Osteocyte (in vitro differentiated cells): ENCODE measurements around the gene TRPM3. TPM values are rescaled to one million over a fixed set of nuclear protein-coding genes. Genes with fewer than 3 reads are reported as not detected.

ENCODE experiments used
- DNase-seq: peaks from one replicate; pipeline ENCODE4 v3.0.0; 2021; ENCODE audit warnings: mixed read lengths; ENCODE audit not compliant: unreplicated experiment; ENCODE audit errors: extremely low spot score
- H3K27ac Mint-ChIP-seq: one replicate; pipeline ENCODE4 v1.8.0; 2021; ENCODE audit warnings: mild to moderate bottlenecking, mixed read lengths; ENCODE audit not compliant: unreplicated experiment
- H3K27me3 Mint-ChIP-seq: one replicate; pipeline ENCODE4 v1.8.0; 2021; ENCODE audit warnings: mixed read lengths; ENCODE audit not compliant: unreplicated experiment
- H3K36me3 Mint-ChIP-seq: one replicate; pipeline ENCODE4 v1.8.0; 2021; ENCODE audit warnings: mixed read lengths; ENCODE audit not compliant: unreplicated experiment
- H3K4me1 Mint-ChIP-seq: one replicate; pipeline ENCODE4 v1.8.0; 2021; ENCODE audit warnings: mixed read lengths; ENCODE audit not compliant: unreplicated experiment
- H3K4me3 Mint-ChIP-seq: one replicate; pipeline ENCODE4 v1.8.0; 2021; ENCODE audit warnings: mild to moderate bottlenecking, moderate library complexity, mixed read lengths; ENCODE audit not compliant: unreplicated experiment
- H3K9me3 Mint-ChIP-seq: one replicate; pipeline ENCODE4 v1.8.0; 2021; ENCODE audit warnings: mixed read lengths; ENCODE audit not compliant: unreplicated experiment
- total RNA-seq: library from RNA; stranded (reverse); gene quantifications from 2 replicates; pipeline ENCODE4 v1.2.1, GENCODE V29; 2021
- TF ChIP-seq, protein P1 (sequence below): fragments of 200-600 bp; sonication (generic); IDR thresholded peaks from 2 replicates; pipeline ENCODE4 v1.5.0; 2021; ENCODE audit warnings: antibody characterized with exemption, mild to moderate bottlenecking, moderate library complexity

Gene TRPM3
- total RNA-seq, 1 donor from 2014 or later = 0.05 TPM

DNA sequence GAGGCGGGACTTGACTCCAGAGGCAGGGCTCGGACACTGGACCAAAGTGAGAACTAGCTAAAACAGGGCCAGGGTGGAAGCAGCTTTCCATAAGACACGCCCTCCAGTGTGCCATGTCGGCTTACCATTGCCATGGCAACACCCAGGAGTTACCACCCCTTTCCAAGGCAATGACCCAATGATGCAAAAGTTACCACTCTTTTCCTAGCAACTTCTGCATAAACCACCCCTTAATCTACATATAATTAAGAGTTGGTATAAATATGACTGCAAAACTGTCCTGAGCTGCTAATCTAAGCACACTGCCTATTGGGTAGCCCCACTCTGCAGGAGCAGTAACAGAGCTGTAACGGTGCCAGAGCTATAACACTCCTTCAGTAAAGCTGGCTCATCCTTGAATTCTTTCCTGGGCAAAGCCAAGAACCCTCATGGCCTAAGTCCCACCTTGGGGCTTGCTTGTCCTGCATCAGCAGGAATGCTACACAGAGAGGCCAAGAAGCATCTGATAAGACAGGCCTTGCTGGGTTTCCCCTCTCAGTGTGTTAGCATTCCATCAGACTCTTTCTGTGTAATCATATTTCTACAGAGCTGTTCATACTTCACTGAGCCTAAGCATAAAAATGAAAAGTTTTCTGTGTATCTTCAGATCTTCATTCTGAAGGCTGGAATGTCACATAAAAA is 444.2 kb downstream of the TRPM3 start:
- TF ChIP-seq, protein P1, sequence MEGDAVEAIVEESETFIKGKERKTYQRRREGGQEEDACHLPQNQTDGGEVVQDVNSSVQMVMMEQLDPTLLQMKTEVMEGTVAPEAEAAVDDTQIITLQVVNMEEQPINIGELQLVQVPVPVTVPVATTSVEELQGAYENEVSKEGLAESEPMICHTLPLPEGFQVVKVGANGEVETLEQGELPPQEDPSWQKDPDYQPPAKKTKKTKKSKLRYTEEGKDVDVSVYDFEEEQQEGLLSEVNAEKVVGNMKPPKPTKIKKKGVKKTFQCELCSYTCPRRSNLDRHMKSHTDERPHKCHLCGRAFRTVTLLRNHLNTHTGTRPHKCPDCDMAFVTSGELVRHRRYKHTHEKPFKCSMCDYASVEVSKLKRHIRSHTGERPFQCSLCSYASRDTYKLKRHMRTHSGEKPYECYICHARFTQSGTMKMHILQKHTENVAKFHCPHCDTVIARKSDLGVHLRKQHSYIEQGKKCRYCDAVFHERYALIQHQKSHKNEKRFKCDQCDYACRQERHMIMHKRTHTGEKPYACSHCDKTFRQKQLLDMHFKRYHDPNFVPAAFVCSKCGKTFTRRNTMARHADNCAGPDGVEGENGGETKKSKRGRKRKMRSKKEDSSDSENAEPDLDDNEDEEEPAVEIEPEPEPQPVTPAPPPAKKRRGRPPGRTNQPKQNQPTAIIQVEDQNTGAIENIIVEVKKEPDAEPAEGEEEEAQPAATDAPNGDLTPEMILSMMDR = no peak
- H3K9me3 Mint-ChIP-seq = no peaks in the 10 kb centered on the region
- no peak overlapping the region for H3K4me3 Mint-ChIP-seq
- H3K36me3 Mint-ChIP-seq = no peaks in the 10 kb centered on the region
- no peak overlapping the region for H3K27ac Mint-ChIP-seq
- no peak for DNase-seq
- no peaks in the 10 kb centered on the region for H3K4me1 Mint-ChIP-seq
- H3K27me3 Mint-ChIP-seq = peaks cover 6% of the 10 kb centered on the region

DNA sequence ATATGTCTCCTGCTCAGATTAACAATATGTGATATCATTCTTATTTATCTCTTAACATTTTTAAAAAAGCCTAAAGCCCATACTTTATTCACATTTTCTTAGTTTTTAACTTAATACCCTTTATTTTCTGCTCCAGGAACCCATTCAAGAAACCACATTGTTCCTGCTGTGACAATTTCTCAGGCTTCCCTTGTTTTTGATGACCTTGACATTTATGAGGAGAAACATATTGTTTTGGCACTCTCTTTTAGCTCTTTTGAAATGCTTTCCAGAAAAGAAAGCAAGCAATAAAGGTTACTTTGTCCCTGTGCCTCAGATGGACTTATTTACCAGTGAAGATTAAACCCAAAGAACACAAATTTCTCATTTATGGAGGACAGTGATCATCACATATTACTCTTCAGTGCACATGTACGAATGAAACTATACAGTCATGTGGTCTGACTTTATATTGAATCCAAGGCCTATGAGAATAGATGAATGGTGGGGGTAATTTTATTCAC is 445.5 kb downstream of the TRPM3 start:
- no peak overlapping the region for H3K27ac Mint-ChIP-seq
- no peaks in the 10 kb centered on the region for H3K9me3 Mint-ChIP-seq
- H3K4me3 Mint-ChIP-seq = no peak overlapping the region
- no peaks in the 10 kb centered on the region for H3K36me3 Mint-ChIP-seq
- no peak for DNase-seq
- TF ChIP-seq, protein P1 = no peak
- peaks cover 6% of the 10 kb centered on the region for H3K27me3 Mint-ChIP-seq
- H3K4me1 Mint-ChIP-seq = no peaks in the 10 kb centered on the region

GRCh38 chr9:70673844-70674243 is 447.6 kb downstream of the TRPM3 start:
- Mint-ChIP-seq H3K36me3 (no peaks in the 10 kb centered on the region), H3K4me1 (no peaks in the 10 kb centered on the region), H3K27ac (no peak overlapping the region), H3K9me3 (no peaks in the 10 kb centered on the region), H3K4me3 (no peak overlapping the region), H3K27me3 (no peaks in the 10 kb centered on the region)
- TF ChIP-seq, protein P1 = no peak
- no peak for DNase-seq

DNA sequence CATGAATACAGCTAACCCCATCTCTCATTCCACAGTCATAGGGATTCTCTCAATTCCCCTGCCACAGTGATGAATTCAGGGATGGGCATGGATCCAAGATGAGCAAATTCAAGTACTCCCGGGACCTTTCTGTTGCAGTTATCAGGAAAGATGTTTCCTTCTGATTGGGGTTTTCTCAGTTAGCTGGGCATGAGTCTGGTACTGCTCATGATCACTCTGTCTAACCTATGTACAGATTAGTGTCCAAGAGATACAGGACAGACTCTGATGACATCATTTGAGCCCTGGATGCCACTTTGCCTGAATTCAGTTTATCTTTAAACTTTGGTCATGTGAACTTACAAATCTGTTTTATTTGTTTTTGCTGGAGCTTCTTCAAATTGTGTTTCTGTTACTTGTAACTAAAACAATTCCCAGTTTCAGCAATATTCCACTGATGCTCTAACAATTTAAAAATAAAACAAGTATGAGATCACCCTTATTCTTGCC is 449.2 kb downstream of the TRPM3 start:
- no peak overlapping the region for H3K27ac Mint-ChIP-seq
- H3K4me1 Mint-ChIP-seq = no peaks in the 10 kb centered on the region
- TF ChIP-seq, protein P1 = no peak
- H3K36me3 Mint-ChIP-seq = no peaks in the 10 kb centered on the region
- H3K27me3 Mint-ChIP-seq = no peaks in the 10 kb centered on the region
- no peak for DNase-seq
- no peak overlapping the region for H3K4me3 Mint-ChIP-seq
- no peaks in the 10 kb centered on the region for H3K9me3 Mint-ChIP-seq

GRCh38 chr9:70668751-70669150 is 452.7 kb downstream of the TRPM3 start:
- no peak overlapping the region for H3K27ac Mint-ChIP-seq
- no peak overlapping the region for H3K4me3 Mint-ChIP-seq
- peaks cover 6% of the 10 kb centered on the region for H3K27me3 Mint-ChIP-seq
- H3K9me3 Mint-ChIP-seq = no peaks in the 10 kb centered on the region
- TF ChIP-seq, protein P1 = no peak
- H3K4me1 Mint-ChIP-seq = no peaks in the 10 kb centered on the region
- DNase-seq = no peak
- H3K36me3 Mint-ChIP-seq = no peaks in the 10 kb centered on the region
